Islet of Langerhans (tissue), 1 donor: ENCODE measurements around the gene SIK3.
"Not testable (repeated sequence)": the region's sequence is repeated elsewhere in the genome, so short reads cannot be mapped to it uniquely, and the experiment has no call there.

Experiments used
- FAIRE-seq: peaks from one replicate; lab custom pipeline; 2011; peaks lifted over from hg19 to GRCh38; lab: Jason Lieb, UNC

The SIK3 gene

GRCh38 chr11:116823031-116823843 is 275.0 kb downstream of the SIK3 start, which contains the start of gene APOA4:
Gene APOA4, minus strand, starts transcription at chr11:116823304. Its CDS starts 113 bp downstream, at chr11:116823191.
- no peak for FAIRE-seq

GRCh38 chr11:116822575-116822974 is 275.7 kb downstream of the SIK3 start:
- FAIRE-seq, result no peak

GRCh38 chr11:116821050-116821918 is 276.9 kb downstream of the SIK3 start:
- no peak for FAIRE-seq

GRCh38 chr11:116819049-116819448 is 279.2 kb downstream of the SIK3 start:
- FAIRE-seq, result no peak

GRCh38 chr11:116814502-116814901 is 283.7 kb downstream of the SIK3 start:
- no peak for FAIRE-seq

- FAIRE-seq, result no peak
These were observed 284.3 kb downstream of the SIK3 start for GRCh38 chr11:116813781-116814471.

GRCh38 chr11:116813170-116813569 is 285.1 kb downstream of the SIK3 start:
- FAIRE-seq, result no peak

- no peak for FAIRE-seq
These were observed 286.1 kb downstream of the SIK3 start for GRCh38 chr11:116812109-116812508.

- FAIRE-seq, result no peak
These were observed 287.0 kb downstream of the SIK3 start for GRCh38 chr11:116811194-116811593.

- no peak for FAIRE-seq
These were observed 289.7 kb downstream of the SIK3 start for GRCh38 chr11:116808262-116809175.

- FAIRE-seq, result no peak
These were observed 290.5 kb downstream of the SIK3 start for GRCh38 chr11:116807601-116808261.

GRCh38 chr11:116804001-116804400 is 294.2 kb downstream of the SIK3 start:
- no peak for FAIRE-seq

- not testable (repeated sequence) for FAIRE-seq
These were observed 296.6 kb downstream of the SIK3 start for GRCh38 chr11:116801662-116802061.

- FAIRE-seq, result no peak
These were observed 297.6 kb downstream of the SIK3 start for GRCh38 chr11:116800610-116801009.

GRCh38 chr11:116798368-116798767 is 299.9 kb downstream of the SIK3 start:
- FAIRE-seq, result no peak

GRCh38 chr11:116797816-116798215 is 300.4 kb downstream of the SIK3 start:
- no peak for FAIRE-seq

GRCh38 chr11:116796548-116796947 is 301.7 kb downstream of the SIK3 start:
- no peak for FAIRE-seq

GRCh38 chr11:116794851-116795250 is 303.4 kb downstream of the SIK3 start:
- FAIRE-seq, result no peak

GRCh38 chr11:116793772-116794097 is 304.5 kb downstream of the SIK3 start:
- FAIRE-seq, result no peak
